GM19372 (cell line): ENCODE results near the gene CXCL9.
A peak's percentile ranks its signal among the peaks of the same experiment; 100 is the strongest.
"Not testable (repeated sequence)": the region's sequence is repeated elsewhere in the genome, so short reads cannot be mapped to it uniquely, and the experiment has no call there.

ENCODE experiments used
- ATAC-seq: cut with Tn5 transposase; IDR thresholded peaks from one replicate; pipeline ENCODE4 v1.9.1; 2021; ENCODE audit warnings: mild to moderate bottlenecking, low read depth, moderate library complexity; ENCODE audit not compliant: unreplicated experiment

CXCL9 gene

DNA sequence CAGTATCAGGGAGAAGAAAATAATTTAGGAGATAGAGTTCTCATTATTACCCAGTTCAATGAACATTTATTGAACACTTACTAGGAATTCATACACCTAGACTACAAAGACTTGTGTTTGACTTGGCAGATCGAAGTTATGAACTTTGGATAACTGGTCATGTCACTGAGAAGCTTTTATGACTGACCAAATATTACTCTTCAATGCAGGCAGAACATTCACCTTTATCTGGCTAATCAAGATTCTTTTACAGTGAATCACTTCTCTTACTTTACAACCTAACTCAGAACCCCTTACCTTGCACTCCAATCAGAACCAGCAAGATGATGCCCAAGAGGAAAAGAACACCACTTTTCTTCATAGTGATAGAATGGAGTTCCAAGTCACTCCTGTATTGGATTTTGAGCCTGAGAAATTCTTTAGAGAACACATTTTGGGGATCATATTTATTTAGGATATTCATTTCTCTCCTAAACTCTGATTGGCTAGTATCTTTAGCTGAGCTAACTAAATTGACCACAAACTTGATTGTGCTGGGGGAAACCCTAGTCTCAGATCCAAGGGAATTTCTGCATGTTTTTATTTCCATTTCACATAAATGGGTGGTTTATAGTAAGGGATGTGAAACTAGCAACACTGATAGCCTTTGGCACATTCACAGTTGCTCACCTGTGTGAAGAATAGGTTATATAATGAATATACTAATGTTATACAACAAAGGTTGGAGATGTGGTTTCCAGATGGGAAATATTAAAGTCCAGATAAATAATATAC is at the start of gene CXCL9:
Gene CXCL9 (minus strand): TSS at position 421 of the 774 bp plus-strand sequence. CDS start 60 bp downstream, at position 361.
- no peak for ATAC-seq

DNA sequence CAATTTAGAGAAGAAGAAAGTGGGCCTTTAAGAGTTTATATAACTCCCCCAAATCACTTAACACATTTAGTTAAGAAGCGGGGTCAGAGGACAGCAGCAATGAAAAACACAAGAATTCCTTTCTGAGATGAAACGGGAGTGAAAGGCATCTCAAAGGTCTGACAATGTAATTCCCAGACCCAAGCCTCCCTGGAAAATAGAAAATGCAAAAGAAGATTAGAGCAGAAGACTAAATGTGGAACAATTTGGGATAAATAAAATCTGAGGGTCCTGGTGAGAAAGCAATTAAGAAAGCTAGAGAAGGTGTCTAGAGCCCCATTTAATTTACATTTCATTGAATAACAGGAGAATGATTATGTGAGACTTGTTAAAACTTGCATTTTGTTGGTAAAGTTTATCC is 48.1 kb upstream of the CXCL9 start:
- ATAC-seq = no peak

DNA sequence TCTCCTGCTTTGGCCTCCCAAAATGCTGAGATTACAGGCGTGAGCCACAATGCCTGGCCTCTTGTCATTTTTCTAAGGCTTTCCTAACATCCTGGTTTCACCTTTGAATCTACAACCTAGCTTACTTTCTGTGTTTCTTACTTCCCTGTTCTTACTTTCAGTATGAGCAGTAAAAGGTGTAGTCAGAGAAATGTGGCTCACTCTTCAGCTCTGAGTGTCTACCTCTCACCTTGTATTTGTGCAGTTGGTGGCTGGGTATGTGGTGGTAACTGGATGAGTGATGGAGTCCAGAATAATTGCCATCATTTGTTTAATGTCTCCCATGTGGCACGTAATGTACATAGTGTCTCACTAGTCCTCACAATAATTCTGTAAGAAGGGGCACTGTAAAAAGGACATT is 47.7 kb upstream of the CXCL9 start:
- ATAC-seq = peak; percentile 98

DNA sequence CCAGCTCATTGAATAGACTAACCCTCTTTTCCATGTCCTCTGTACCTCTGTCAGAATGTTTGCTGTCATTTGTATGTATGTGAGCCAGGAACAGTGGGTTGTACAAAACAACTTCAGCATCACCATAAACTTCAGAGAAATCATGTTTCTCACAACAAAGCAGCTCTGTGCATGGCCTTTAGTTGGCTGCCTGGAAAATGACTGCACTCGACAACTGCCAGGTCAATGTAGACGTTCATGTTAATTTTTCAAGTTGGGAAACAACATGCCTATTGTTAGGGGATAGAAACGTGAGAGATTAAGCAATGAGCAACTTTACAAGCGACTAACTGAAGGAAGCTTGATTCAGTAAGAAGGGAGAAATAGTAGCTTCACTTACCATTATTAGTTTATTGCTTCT is 46.4 kb upstream of the CXCL9 start:
- no peak for ATAC-seq

DNA sequence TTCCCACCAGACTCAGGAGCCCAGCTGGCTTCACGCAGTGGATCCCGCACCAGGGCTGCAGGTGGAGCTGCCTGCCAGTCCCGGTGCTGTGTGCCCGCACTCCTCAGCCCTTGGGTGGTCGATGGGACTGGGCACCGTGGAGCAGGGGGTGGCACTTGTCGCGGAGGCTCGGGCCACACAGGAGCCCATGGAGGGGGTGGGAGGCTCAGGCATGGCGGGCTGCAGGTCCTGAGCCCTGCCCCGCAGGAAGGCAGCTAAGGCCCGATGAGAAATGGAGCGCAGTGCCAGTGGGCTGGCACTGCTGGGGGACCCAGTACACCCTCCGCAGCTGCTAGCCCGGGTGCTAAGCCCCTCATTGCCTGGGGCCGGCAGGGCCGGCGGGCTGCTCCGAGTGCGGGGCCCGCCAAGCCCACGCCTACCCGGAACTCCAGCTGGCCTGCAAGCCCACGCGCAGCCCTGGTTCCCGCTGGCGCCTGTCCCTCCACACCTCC is 43.3 kb upstream of the CXCL9 start:
- not testable (repeated sequence) for ATAC-seq

DNA sequence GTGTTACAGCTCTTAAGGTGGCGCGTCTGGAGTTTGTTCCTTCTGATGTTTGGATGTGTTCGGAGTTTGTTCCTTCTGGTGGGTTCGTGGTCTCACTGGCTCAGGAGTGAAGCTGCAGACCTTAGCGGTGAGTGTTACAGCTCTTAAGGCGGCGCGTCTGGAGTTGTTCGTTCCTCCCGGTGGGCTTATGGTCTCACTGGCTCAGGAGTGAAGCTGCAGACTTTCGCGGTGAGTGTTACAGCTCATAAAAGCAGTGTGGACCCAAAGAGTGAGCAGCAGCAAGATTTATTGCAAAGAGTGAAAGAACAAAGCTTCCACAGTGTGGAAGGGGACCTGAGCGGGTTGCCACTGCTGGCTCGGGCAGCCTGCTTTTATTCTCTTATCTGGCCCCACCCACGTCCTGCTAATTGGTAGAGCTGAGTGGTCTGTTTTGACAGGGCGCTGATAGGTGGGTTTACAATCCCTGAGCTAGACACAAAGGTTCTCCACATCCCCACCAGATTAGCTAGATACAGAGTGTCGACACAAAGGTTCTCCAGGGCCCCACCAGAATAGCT is 42.6 kb upstream of the CXCL9 start:
- not testable (repeated sequence) for ATAC-seq

DNA sequence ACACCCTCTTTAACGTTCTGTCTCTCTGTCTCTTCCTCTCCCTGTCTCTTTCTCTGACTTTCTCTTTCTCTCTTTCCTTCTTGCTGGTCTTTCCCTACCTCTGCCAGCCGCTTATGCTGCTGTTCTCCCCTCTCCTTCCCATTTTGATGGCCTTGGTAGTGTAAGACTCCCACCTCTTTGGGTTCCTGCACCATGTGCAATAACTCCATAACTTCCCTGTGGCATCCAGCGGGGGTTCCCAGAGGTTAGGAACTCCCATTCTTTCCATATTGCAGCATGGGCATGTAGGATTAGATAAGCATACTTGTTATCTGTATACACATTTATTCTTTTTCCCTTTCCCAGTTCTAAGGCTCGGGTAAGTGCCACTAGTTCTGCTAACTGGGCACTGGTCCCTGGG is 37.4 kb upstream of the CXCL9 start:
- not testable (repeated sequence) for ATAC-seq

DNA sequence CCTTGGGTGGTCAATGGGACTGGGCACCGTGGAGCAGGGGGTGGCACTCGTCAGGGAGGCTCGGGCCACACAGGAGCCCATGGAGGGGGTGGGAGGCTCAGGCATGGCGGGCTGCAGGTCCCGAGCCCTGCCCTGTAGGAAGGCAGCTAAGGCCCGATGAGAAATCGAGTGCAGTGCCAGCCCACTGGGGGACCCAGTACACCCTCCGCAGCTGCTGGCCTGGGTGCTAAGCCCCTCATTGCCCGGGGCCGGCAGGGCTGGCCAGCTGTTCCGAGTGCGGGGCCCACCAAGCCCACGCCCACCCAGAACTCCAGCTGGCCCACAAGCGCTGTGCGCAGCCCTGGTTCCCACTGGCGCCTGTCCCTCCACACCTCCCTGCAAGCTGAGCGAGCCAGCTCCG is 36.0 kb upstream of the CXCL9 start:
- not testable (repeated sequence) for ATAC-seq

DNA sequence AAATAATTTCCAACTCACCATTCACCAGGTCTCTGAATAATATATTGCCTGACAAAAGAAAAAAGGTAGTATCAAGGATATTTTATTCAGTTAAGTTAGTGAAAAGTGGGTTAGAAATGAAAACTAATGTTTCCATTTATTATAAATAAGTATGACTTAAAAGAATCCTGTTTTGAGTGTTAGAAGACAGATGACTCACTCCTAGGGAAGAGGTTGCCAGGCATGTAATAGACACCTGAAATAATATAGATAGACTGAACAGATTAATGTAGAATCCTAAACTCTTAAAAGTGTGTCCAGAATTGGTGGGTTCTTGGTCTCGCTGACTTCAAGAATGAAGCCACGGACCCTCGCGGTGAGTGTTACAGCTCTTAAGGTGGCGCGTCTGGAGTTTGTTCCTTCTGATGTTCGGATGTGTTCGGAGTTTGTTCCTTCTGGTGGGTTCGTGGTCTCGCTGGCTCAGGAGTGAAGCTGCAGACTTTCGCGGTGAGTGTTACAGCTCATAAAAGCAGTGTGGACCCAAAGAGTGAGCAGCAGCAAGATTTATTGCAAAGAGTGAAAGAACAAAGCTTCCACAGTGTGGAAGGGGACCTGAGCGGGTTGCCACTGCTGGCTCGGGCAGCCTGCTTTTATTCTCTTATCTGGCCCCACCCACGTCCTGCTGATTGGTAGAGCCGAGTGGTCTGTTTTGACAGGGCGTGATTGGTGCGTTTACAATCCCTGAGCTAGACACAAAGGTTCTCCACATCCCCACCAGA is 35.1 kb upstream of the CXCL9 start:
- not testable (repeated sequence) for ATAC-seq

DNA sequence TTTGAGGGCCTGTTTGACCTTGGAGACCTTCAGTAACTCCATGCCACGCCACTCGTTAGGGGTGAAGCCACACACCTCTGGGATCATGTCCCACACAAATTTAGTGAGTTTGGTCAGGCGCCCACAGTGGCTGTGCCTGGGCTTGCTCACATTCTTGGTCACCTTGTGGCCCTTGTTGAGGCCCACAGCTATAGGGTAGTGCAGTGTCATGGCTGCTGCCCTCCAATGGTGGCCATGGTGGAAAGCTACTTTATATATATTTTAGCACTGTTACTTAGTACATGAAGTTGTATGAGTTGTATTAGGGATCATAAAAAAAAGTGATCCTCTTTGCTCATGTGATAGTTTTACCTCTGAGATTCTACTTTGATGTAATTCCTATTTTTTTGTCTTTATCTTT is 29.5 kb upstream of the CXCL9 start:
- ATAC-seq = no peak

DNA sequence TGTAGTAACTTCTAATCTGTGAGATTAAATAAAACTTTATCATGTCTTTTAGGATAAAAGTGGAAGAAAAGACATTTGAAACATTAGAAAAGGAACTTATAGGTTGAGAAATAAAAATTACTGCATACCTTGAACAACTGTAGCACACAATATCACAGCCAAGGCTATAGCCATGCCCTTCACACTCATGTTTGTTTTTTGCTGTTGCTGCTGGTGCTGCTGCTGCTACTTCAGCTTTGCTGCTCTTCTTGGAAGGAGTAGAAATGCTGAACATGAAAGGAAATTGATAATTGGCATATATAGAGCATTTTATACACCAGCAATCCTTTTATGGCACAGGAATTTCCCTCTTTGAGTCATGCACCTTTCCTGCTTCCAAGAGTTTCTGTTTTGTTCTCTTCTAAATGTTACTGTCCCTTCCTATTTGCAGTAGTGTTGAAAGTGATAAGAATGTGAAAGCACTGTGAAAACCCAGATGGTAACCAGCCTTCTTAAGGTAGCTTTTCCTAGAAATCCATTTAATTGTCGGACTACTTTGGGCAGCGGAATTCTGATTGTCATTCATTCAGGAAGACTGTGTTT is 28.6 kb upstream of the CXCL9 start, which contains the start of gene CXCL11:
Gene CXCL11 (minus strand): TSS at position 272 of the 582 bp plus-strand sequence. CDS start 83 bp downstream, at position 189.
- ATAC-seq = no peak

DNA sequence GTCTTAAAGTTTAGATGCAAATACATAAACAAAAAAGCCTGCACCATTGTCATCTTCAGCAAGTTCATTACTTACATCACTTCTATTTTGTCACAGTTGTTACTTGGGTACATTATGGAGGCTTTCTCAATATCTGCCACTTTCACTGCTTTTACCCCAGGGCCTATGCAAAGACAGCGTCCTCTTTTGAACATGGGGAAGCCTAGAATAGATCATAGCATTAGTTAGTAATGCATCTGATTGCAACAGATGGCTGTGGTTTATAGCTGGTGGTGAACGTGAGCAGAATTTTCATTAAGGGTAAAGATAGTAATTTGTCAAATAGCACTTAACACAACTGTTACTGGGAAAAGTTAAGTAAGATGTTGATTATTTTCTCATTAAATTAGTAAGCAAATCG is 27.8 kb upstream of the CXCL9 start:
- no peak for ATAC-seq

DNA sequence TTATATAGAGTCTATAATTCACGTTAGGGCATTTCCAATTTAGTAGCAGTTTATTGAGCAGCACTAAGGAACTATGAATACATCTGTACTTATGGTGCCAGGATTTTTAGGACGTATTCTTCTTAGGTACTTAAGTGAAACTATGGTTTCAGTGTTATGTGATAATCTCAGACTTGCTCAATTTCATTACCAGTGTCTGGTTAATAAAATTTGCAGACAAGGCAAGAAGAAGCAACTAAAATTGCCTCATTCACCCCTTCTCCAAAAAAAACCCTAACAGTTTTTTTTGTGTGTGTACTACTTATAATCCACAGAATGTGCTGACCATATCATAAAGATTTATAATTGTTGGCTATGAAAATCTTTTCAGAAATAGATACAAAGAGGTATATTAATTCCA is 22.0 kb upstream of the CXCL9 start:
- ATAC-seq = no peak

DNA sequence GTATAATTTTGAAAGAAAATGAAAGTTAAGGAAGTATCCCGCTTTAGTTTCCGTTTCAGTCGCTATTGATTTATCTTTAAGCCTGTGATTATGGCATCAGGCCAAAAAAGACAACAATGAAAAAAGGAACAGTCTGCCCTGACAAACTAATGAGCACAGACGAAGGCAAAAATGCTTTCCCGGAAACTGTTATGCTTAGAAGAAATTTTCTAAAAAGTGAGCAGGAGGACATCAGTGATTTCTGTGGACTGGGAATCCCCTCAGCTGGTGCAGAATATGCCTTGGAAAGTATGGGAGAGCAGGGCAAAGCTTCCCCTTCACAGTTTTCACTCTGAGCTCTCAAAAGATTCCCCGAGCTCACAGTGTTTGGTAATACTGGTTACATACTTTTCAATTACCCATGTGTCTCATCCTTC is 21.0 kb upstream of the CXCL9 start:
- ATAC-seq = no peak

DNA sequence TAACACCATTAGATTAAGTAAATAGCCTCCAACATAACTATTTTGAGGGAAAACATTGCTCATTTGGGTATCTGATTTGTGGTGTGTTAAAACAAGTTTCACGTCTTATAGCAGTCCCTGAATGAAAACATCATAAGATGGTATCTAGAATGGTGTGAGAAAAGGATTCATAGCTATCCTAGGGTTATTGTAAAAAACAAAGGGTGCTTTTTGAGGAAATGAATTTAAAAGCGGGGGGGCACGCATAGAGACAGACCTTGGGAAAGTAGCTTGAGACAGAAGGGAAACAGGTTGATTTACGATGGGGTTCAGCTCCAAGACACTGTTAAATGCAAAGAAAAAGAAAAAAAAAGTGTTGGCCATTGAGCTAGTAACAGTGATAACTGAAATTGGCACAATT is 16.8 kb upstream of the CXCL9 start:
- no peak for ATAC-seq

DNA sequence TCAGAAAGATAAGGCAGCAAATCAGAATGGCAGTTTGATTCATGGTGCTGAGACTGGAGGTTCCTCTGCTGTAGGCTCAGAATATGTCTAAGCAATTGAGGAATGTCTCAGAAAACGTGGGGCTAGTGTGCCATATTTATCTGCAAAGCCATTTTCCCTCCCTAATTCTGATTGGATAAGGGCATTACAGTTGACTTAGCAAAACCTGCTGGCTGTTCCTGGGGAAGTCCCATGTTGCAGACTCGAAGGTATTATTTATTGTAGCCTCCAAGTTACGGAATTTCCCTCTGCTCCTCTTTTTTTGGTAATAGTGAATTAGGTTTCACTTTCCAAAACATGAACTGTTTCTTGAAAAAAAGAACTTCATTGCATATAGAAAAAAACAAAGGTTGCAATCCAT is 16.1 kb upstream of the CXCL9 start, which contains the start of gene CXCL10:
Gene CXCL10 (minus strand): TSS at position 109 of the 400 bp plus-strand sequence. CDS start 66 bp downstream, at position 43.
- ATAC-seq = no peak

DNA sequence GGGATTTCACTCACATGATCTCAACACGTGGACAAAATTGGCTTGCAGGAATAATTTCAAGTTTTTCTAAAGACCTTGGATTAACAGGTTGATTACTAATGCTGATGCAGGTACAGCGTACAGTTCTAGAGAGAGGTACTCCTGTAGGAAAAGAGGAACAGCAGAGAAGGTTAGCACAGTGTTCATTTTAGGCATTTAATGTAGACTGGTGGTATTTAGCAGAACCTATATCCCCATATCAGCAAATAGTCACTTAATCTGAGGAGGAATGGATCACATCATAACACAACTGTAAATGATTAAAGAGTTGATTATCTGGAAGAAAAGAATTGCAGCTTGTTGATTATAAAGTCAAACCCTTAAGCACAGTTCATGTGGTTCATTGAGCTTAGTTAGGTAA is 15.4 kb upstream of the CXCL9 start:
- ATAC-seq = no peak

DNA sequence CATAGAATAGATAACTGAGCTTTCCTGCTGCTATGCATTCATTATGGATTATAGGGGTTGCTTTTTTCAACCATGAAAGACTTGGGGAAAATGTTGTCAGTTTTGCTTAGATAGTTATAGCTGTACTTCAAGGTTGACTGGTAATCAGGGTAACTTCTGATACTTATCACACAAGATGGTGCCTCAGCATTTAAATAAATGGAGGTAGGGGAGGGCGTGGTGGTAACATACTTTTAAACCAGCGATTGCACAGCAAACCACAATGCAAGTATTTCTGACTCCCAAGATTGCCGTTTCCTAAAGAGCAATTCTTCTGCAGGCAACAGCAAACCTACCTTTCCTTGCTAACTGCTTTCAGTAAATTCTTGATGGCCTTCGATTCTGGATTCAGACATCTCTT is 14.7 kb upstream of the CXCL9 start:
- no peak for ATAC-seq

DNA sequence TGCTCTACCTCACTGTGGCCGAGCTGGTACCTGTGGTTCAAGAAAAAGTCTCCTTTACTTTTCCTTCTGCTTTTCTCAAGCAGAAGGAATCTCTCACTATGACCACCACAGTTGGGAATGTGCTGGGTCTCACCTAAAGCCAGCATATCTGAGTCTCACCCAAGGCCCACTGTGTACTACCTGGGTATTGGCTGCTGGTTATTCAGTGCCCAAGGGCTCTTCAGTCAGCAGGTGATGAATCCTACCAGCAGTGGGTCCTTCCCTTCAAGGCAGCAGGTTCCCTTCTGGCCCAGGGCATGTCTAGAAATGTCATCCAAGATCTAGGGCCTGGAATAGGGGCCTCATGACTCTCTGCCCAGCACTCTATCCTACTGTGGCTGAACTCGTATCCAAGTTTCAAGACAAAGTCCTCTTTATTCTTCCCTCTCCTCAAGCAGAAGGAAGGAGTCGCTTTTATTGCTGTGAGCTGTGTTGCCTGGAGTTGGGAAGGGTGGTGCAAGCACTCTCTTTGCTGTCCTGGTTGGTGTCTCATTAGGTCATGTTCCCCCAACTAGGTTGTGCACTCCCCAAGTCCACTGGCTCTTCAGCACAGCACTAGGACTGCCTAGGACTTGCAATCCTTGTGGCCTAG is 9.9 kb upstream of the CXCL9 start:
- no peak for ATAC-seq

DNA sequence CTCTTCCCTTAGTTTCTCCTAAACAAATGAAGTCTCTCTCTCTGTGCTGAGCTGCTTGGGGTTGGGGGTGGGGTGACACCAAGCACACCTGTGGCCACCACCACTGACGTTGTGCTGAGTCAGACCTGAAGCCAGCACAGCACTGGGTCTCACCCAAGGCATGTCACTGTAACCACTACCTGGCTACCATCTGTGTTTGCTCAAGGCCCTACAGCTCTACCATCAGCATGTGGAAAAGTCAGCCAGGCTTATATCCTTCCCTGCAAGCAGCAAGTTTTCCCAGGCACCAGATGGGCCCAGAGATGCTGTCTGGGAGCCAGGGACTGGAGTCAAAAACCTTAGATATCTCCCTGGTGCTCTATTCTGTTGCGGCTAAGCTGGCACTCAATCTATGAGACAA is 9.1 kb upstream of the CXCL9 start:
- ATAC-seq = no peak
